GM21786 (cell line): ENCODE results near the gene YPEL2.

Source experiments
- ATAC-seq: cut with Tn5 transposase; IDR thresholded peaks from one replicate; pipeline ENCODE4 v1.9.1; 2021; ENCODE audit not compliant: unreplicated experiment

YPEL2 gene

DNA sequence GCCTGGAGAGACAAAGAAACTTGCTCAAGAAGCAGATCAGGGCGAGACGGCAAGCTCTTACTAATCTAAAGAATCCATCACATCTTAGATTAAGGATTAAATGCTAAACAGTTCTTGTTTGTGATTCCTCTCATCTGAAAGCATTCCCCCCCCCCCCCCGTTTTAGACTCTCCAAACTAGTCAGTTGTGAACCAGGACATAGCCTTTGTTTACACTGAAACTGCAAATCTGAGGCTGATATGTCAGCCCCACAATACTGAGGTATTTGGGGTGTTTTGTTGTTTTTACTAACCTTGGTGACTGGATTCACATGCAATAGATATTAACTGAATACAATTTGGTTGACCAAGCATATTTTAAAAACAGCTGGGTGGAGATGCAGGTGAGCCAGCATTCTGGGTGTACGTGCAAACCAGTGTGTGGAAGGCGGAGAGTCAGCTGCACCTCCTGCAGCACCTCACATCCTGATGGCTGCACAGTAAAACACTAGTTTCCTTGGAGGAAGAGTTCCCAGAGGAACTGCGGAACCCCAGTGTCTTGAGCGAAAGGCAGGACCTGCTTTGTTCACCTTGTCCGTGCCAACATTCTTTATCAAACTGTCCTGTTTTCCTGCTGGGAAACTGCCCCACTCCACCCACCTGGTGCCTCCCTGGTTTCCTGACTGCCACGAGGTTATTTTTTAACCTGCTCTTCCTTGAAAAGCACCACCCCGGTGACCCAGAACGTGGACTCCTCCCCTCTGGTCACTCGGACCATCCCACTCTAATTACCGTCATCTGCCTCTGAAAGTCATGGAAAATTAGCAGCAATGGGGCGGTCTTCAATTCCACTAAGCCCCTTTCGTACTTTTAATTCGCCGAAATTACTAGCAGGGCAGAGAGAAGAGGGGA, 1.2 kb upstream of the YPEL2 start:
- no peak for ATAC-seq

- no peak for ATAC-seq
Measured at GRCh38 chr17:59331929-59332748, 684 bp downstream of the YPEL2 start.

DNA sequence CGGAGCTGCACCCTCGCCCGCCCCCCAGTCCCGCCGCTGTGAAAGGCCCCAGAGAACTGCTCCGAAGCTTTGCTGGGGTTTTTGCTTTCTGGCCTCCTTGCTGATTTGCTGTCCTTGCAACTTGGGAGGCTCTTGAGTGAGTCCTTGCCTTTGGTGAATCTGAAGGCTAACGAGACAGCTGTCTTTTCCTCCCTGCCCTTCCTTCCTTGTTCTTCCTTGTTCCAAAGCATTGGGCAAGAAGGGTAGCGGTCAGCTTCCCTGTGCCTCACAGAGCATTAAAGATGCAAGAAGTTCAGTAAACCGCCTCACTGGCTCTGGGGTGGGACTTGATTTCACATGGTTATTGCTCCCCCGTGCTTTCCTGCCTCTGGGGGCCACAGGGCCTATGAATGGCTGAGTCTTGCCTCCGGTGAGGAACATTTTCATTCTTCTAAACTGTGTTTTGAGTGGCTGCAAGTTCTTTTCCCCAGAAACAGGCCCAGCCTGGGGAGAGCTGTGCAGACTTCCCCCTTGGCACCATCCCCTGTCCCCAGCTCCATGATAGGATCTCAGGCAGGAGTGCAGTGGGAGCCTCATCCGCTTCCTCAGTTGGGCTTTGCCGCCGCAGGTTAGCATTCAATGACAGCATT, 1.4 kb downstream of the YPEL2 start:
- no peak for ATAC-seq

- no peak for ATAC-seq
Measured at GRCh38 chr17:59333836-59334235, 2.4 kb downstream of the YPEL2 start.

DNA sequence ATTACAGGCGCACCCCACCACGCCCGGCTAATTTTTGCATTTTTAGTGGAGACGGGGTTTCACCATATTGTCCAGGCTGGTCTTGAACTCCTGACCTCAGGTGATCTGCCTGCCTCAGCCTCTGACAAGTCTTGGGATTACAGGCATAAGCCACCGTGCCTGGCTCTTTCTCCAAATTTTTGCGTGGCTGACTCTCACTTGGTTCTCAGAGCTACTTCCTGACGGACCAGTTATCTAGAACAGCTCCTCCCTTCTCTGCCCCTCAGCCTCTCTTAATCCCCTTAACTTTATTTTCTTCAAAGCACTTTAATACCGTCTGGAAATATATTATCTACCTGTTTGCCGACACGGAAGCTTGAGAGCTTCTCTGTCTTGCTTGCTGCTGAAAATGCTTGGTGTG, 4.2 kb downstream of the YPEL2 start:
- ATAC-seq = no peak

- ATAC-seq = no peak
Measured at GRCh38 chr17:59337741-59338299, 6.4 kb downstream of the YPEL2 start.

GRCh38 chr17:59338498-59338897, 7.0 kb downstream of the YPEL2 start:
- no peak for ATAC-seq

DNA sequence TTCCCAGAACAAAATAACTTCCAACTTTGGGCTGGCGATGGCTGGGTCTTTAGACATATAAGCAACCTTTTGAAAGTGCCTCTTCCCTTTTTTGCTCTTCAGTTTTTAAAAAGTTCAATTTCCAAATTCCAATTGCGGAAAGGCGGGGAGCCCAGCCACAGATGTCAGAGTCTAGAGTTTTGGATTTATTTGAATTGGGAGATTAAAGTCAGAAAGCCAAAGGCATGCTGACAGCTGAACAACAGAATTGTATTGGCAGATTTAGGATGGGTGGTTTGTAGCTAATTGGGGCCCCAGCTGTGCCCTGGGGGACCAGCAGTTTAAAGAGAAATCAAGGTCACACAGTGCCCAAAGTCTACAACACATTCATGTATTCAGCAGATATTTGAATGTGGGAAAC, 10.5 kb downstream of the YPEL2 start:
- ATAC-seq = no peak

DNA sequence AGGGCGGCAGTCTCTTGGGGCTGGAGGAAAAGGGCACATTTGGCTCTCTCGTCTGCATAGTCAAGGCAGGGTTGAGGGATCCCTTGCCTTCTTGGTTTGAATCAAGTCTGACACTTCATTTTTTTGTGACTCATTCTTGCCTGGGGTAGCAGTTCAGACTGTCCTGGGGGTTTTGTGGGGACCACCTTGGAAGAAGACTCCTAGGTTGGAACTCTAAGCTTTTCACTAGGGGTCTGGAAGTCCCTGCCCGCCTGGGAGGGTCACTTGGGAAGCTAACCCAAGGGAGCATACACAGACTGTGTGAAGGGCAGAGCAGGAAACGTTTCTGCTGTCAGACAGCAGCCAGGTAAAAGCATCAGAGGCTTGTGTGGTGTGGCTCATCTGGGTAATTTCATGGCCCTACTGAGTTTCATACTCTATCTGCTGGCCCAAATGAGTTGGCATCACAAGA, 11.3 kb downstream of the YPEL2 start:
- ATAC-seq = no peak

DNA sequence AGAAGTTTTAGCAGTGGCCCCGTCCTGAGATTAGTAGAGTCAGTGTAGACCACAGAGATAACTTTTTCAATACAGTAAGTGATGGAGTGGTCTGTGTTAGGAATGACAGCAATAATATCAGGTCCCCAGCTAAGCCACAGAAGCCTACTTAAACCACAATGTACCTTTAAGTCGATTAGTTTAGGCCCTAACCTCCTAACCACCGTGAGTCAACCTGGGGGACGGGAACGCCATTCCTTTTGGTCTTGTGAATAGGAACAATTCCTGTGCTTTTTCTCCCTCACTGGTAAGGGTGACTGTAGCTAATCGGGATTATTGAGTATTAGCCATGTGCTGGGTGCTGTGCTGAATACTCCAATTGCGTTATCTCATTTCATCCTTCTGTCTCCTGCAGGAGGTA, 14.0 kb downstream of the YPEL2 start:
- no peak for ATAC-seq

DNA sequence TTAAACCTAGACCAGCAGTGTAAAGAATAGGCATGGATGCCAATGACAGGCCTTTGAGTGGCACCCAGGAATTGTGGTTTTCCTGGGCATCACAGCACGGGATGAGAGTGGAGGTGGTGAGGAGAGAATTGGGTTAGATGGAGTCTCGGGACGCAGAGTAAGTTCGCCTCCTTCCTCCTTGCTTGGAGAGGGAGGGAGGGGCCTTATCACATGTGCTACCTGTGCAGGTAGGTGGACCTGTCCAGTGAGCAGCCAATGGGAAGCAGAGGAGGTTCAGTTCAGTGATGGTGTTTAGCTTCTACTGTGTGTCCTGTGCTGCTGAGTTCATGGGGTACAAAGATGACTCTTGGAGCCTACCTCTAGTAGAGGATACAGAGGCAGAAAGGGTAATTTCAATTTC, 14.9 kb downstream of the YPEL2 start:
- no peak for ATAC-seq

GRCh38 chr17:59346876-59347407, 15.5 kb downstream of the YPEL2 start:
- no peak for ATAC-seq

- ATAC-seq = no peak
Measured at GRCh38 chr17:59347975-59348391, 16.5 kb downstream of the YPEL2 start.

- no peak for ATAC-seq
Measured at GRCh38 chr17:59349178-59349577, 17.7 kb downstream of the YPEL2 start.

GRCh38 chr17:59353106-59353854, 21.8 kb downstream of the YPEL2 start:
- ATAC-seq = no peak

DNA sequence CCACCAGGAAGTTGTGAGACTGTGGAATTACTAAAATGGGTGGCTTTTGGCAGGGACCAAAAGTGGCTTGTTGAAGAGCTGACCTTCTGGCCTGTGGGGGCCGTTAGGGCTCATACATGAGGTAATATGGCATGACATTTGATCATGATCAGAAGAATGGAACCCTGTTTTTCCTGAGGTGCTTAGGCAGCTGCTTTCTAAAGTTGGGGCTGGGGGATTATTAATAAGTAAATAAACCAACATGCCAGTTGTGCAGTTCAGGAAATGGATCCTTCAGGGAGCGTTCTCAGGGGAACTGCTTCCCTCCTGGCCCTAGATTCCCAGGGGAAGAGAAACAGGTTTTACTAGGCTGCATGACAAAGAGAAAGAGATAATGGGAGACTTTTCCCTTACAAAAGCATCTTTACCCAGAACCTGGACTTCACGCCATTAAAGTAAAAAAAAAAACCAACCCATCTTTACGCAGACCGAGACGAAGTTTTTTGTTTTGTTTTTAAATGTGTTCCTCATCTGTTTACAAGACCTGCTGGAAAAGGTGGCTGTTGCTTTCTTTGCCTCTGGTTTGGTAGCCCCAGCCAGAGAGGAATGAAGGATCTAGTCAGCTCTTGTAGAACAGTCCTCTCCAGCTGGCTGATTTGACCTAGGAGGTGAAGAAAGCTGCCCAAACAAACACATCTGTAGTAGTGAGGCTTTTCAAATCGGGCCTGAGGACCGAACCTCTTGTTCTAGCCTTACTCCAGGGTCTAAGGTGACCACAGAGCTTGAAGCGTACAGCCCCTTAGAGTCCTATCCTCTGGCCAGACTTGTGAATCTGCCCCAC, 22.7 kb downstream of the YPEL2 start:
- ATAC-seq = no peak

GRCh38 chr17:59355030-59355701, 23.7 kb downstream of the YPEL2 start:
- ATAC-seq = no peak

- ATAC-seq = no peak
Measured at GRCh38 chr17:59355702-59356325, 24.4 kb downstream of the YPEL2 start.
